ENCODE results near the gene PERCC1. TPM values are rescaled to one million over a fixed set of nuclear protein-coding genes. Genes with fewer than 3 reads are reported as not detected.

The PERCC1 gene
- total RNA-seq, 3 donors from 2014 or later: 0.22 to 0.29 TPM; not detected in 1

- no peak for ATAC-seq
- peaks cover 12% of the 10 kb centered on the region for H3K4me1 Mint-ChIP-seq (ENCODE audit: low read depth)
- no peaks in the 10 kb centered on the region for H3K36me3 Mint-ChIP-seq (ENCODE audit: insufficient read depth)
- DNase-seq: no peak
- H3K9me3 Mint-ChIP-seq: no peaks in the 10 kb centered on the region
- no peaks in the 10 kb centered on the region for H3K27me3 Mint-ChIP-seq (ENCODE audit: low read depth)
- no peak overlapping the region for H3K4me3 Mint-ChIP-seq
Observed at GRCh38 chr16:1424028-1424427, 6.8 kb upstream of the PERCC1 start.

- DNase-seq: no peak
- Mint-ChIP-seq H3K36me3 (ENCODE audit: insufficient read depth) (no peaks in the 10 kb centered on the region), H3K4me1 (ENCODE audit: low read depth) (peaks cover 12% of the 10 kb centered on the region), H3K27me3 (ENCODE audit: low read depth) (peaks cover 4% of the 10 kb centered on the region), H3K9me3 (no peaks in the 10 kb centered on the region), H3K4me3 (no peak overlapping the region)
- no peak for ATAC-seq
Observed at GRCh38 chr16:1425616-1426370, 5.1 kb upstream of the PERCC1 start.

GRCh38 chr16:1426734-1427471 lies 4.0 kb upstream of the PERCC1 start:
- Mint-ChIP-seq H3K4me1 (ENCODE audit: low read depth) (peaks cover 4% of the 10 kb centered on the region), H3K36me3 (ENCODE audit: insufficient read depth) (no peaks in the 10 kb centered on the region), H3K9me3 (no peaks in the 10 kb centered on the region), H3K27me3 (ENCODE audit: low read depth) (peaks cover 4% of the 10 kb centered on the region), H3K4me3 (no peak overlapping the region)
- DNase-seq: no peak
- ATAC-seq: no peak

DNA sequence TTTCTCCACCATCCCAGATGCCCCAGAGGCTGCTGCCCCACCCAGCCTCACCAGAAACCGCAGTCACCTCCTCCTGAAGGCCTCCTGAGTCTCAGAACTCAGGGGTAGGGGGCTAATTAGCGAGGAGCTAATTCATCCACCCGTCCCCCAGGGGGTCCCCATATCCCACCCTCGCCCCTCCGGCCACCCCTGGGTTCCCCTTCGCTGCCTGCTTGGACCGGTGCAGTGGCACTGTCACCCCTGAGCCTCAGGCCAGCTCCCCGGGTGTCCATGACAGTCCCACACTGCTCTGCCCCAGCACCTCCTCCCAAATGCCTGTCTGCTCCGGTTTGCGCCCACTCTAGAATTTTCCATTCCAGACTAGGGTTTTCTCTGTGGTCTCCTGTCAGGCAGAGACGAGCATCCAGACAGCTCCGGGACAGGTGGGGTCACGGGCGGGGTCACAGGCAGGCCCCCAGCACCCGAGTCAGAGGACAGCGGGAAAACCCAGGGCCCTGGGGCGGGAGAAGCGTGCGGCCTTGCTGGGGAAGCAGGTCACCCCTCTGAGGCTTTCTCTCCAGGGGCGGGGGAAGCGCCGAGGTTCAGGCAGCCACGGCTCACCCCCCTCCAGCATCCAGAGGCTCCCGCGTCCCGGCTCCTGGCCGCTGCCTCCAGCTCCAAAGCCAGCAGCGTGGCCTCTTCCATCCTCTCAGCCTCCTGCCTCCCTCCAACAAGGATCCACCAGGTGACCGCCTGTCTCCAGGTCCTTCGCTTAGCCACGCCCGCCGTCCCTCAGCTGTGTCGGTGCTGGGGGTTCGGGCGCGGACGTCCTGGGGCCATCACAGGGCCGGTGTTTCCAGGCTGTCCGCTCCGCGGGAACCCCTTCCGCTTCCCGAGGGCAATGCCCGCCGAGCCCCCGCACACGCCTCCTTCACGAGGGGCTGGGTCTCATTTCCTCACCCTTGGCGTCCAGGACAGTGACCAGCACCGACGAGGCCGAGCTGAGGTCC lies 3.1 kb upstream of the PERCC1 start:
- no peaks in the 10 kb centered on the region for H3K36me3 Mint-ChIP-seq (ENCODE audit: insufficient read depth)

DNA sequence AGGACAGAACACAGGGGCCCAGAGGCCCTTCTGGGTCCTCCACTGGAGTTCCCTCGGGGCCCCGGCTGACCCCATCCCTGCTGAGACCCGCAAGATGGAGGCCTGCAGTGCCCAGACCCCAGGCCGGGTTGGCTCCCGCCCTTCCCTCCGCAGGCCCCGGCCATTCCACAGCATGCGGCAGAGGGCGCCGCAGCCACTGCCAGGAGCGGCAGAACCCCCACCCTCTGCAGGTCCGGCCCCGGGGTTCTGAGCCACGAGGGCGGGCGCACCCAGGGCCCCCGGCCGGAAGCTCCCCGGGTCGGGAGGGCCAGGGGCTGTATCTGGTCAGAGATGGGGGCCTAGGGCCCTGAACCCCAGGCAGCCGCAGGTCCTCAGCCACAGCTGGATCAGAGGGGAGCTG lies 2.4 kb upstream of the PERCC1 start:
- H3K4me1 Mint-ChIP-seq (ENCODE audit: low read depth): no peaks in the 10 kb centered on the region
- H3K36me3 Mint-ChIP-seq (ENCODE audit: insufficient read depth): no peaks in the 10 kb centered on the region
- no peak overlapping the region for H3K4me3 Mint-ChIP-seq
- DNase-seq: peak; percentile 26
- peak; percentile 79 to 86 for ATAC-seq
- H3K9me3 Mint-ChIP-seq: no peaks in the 10 kb centered on the region
- H3K27me3 Mint-ChIP-seq (ENCODE audit: low read depth): peaks cover 4% of the 10 kb centered on the region

More for the DNA sequence above, 3.1 kb upstream of the PERCC1 start:
- Mint-ChIP-seq H3K9me3 (no peaks in the 10 kb centered on the region), H3K4me3 (no peak overlapping the region), H3K4me1 (ENCODE audit: low read depth) (no peaks in the 10 kb centered on the region), H3K27me3 (ENCODE audit: low read depth) (peaks cover 4% of the 10 kb centered on the region)
- ATAC-seq (no peak), DNase-seq (no peak)

DNA sequence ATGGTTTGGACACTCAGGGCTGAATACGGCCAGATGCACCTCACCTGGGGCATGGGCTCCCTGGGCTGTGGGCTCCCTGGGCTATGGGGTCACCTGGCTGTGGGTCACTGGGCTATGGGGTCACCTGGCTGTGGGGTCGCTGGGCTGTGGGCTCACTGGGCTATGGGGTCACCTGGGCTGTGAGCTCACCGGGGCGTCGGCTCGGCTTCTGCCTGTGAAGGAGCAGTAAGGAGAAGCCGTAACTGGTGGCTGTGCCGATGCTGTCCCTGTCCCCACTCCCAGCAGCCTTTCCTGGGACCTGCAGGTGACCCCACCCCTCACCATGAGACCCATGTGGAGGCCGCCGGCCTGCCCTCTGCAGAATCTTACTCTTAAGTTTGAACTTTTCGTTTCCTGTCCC lies 1.9 kb upstream of the PERCC1 start:
- no peaks in the 10 kb centered on the region for H3K36me3 Mint-ChIP-seq (ENCODE audit: insufficient read depth)
- no peaks in the 10 kb centered on the region for H3K4me1 Mint-ChIP-seq (ENCODE audit: low read depth)
- DNase-seq (no peak), ATAC-seq (no peak)
- H3K4me3 Mint-ChIP-seq: no peak overlapping the region
- no peaks in the 10 kb centered on the region for H3K9me3 Mint-ChIP-seq
- H3K27me3 Mint-ChIP-seq (ENCODE audit: low read depth): peaks cover 4% of the 10 kb centered on the region

DNA sequence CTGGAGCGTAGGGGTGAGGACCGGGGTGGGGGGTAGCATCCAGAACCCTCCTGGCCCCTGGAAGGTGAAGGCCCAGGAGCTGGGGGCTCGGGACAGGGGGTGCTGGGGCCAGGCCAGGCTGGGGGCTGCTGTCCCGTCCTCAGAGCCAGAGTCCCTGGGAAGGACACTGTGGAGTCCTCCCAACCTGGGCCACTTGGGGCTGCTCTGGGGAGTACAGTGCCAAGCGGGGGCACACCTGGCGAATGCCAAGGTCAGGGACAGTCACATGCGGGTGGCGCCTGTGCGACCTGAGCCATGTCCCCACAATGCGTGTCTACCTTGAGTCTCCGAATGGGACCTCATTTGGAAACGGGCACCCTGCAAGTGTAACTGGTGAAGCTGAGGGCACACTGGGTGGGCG lies 1.2 kb upstream of the PERCC1 start:
- DNase-seq (no peak), ATAC-seq (no peak)
- no peaks in the 10 kb centered on the region for H3K36me3 Mint-ChIP-seq (ENCODE audit: insufficient read depth)
- H3K4me1 Mint-ChIP-seq (ENCODE audit: low read depth): no peaks in the 10 kb centered on the region
- H3K9me3 Mint-ChIP-seq: no peaks in the 10 kb centered on the region
- H3K4me3 Mint-ChIP-seq: no peak overlapping the region
- H3K27me3 Mint-ChIP-seq (ENCODE audit: low read depth): peaks cover 4% of the 10 kb centered on the region

- ATAC-seq (no peak), DNase-seq (no peak)
- Mint-ChIP-seq H3K36me3 (ENCODE audit: insufficient read depth) (no peaks in the 10 kb centered on the region), H3K4me1 (ENCODE audit: low read depth) (no peaks in the 10 kb centered on the region), H3K27me3 (ENCODE audit: low read depth) (peaks cover 4% of the 10 kb centered on the region), H3K9me3 (no peaks in the 10 kb centered on the region), H3K4me3 (no peak overlapping the region)
Observed at GRCh38 chr16:1430214-1430758, 592 bp upstream of the PERCC1 start.

DNA sequence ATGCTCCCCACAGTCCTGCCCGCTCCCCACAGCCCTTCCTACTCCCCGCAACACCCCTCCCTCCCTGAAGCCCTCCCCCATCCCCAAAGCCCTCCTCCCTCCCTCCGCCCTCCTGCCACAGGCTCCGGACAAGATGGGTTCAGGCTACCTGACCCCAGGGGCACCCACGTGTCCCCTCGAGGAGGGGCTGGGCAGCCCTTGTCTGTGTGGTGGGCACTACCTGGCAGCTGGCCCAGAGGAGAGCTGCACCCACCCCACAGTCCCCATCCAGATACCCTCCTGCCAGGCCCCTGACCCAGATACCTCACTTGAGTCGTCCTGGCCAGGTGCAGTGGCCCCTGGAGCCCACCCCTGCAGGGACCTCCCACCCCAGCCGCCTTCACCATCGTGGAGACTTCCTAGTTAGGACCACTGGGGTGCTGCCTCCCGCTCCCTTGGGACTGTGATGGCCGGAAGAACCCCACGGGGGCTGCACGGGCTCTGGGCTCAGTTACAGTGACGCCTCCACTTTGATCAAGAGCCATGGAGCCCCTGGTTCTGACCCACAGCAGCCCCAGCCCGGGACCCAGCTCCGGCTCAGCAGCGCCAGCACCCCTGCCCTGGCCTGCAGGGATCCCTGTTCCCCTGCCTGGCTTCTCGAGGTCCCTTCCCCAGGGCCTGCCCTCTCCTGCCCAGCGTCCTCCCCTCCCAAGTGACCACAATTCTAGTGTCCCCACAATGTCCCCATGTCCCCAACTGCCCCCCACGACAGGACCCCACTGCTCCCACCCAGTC lies 806 bp downstream of the PERCC1 start:
- no peaks in the 10 kb centered on the region for H3K36me3 Mint-ChIP-seq (ENCODE audit: insufficient read depth)
- no peak overlapping the region for H3K4me3 Mint-ChIP-seq
- no peaks in the 10 kb centered on the region for H3K9me3 Mint-ChIP-seq
- no peak for ATAC-seq
- H3K4me1 Mint-ChIP-seq (ENCODE audit: low read depth): no peaks in the 10 kb centered on the region
- peaks cover 4% of the 10 kb centered on the region for H3K27me3 Mint-ChIP-seq (ENCODE audit: low read depth)
- no peak for DNase-seq

DNA sequence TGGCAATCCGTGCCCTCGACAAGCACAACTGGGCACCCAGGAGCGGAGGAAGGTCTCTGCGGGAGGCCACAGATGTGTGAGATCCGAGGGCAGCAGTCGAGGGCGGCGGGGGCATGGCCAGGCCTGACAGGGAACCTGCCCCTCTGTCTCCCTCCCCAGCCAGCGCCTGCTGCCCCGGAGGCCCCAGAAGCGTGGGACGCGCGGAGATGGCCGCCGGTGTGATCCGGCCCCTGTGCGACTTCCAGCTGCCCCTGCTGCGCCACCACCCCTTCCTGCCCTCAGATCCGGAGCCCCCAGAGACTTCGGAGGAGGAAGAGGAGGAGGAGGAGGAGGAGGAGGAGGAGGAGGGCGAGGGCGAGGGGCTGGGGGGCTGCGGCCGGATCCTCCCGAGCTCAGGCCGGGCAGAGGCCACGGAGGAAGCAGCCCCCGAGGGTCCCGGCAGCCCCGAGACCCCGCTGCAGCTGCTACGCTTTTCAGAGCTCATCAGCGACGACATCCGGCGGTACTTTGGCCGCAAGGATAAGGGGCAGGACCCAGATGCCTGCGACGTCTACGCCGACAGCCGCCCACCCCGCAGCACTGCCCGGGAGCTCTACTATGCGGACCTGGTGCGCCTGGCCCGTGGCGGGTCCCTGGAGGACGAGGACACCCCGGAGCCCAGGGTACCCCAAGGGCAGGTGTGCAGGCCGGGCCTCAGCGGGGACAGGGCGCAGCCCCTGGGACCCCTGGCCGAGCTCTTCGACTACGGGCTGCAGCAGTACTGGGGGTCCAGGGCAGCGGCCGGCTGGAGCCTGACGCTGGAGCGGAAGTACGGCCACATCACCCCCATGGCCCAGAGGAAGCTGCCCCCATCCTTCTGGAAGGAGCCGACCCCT lies 1.7 kb downstream of the PERCC1 start:
- Mint-ChIP-seq H3K9me3 (no peaks in the 10 kb centered on the region), H3K36me3 (ENCODE audit: insufficient read depth) (no peaks in the 10 kb centered on the region), H3K4me1 (ENCODE audit: low read depth) (no peaks in the 10 kb centered on the region), H3K4me3 (no peak overlapping the region), H3K27me3 (ENCODE audit: low read depth) (peaks cover 4% of the 10 kb centered on the region)
- ATAC-seq (peak; percentile 12 to 33), DNase-seq (no peak)

DNA sequence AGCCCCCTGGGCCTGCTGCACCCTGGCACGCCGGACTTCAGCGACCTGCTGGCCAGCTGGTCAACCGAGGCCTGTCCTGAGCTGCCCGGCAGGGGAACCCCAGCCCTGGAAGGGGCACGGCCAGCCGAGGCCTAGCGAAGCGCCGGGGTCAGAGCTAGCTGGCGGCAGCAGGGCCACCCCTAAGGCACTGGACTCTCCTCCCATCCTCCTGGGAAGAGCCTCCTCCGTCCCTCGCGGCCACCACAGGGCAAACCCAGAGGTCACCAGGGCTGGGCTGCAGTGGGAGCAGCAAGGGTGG lies 2.3 kb downstream of the PERCC1 start:
- no peaks in the 10 kb centered on the region for H3K4me1 Mint-ChIP-seq (ENCODE audit: low read depth)
- no peak for ATAC-seq
- H3K27me3 Mint-ChIP-seq (ENCODE audit: low read depth): peaks cover 4% of the 10 kb centered on the region
- DNase-seq: no peak
- no peaks in the 10 kb centered on the region for H3K9me3 Mint-ChIP-seq
- no peak overlapping the region for H3K4me3 Mint-ChIP-seq
- H3K36me3 Mint-ChIP-seq (ENCODE audit: insufficient read depth): no peaks in the 10 kb centered on the region

DNA sequence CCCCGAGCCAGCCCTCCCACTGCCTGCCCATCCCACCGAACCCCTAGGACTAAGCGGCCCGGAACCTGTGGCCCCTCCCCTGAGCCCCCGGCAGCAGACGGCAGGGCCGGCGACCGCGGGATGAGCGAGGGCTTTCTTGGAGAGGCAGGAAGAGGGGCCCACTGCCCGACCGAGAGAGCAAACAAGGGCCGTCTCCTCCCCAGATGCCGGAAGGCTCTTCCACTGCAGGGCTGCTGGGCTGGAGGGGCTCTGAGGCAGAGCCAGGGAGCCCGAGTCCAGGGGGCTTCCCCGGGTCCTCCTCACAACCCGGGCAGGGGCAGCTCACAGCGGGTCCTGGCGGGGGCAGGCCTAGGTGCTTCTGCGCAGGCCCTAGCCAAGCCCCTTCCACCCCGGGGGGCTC lies 2.9 kb downstream of the PERCC1 start:
- H3K27me3 Mint-ChIP-seq (ENCODE audit: low read depth): peaks cover 4% of the 10 kb centered on the region
- no peaks in the 10 kb centered on the region for H3K4me1 Mint-ChIP-seq (ENCODE audit: low read depth)
- H3K9me3 Mint-ChIP-seq: no peaks in the 10 kb centered on the region
- H3K36me3 Mint-ChIP-seq (ENCODE audit: insufficient read depth): no peaks in the 10 kb centered on the region
- no peak overlapping the region for H3K4me3 Mint-ChIP-seq
- ATAC-seq (no peak), DNase-seq (no peak)

All from activated T-cell treated with anti-CD3 and anti-CD28 coated beads, Interleukin-2, amount 50 U/mL, for 4 hours (primary cell).